Vagina (tissue), 2 donors: ENCODE results near the gene BRD3.

Experiments
- POLR2A ChIP-seq, 2 donors: fragments of 450-650 bp; IDR thresholded peaks; one replicate each; pipeline ENCODE4 v1.6.1; 2017; ENCODE audit warnings: antibody characterized with exemption in 2 of 2, mild to moderate bottlenecking in 2 of 2, moderate library complexity in 2 of 2
- TF ChIP-seq, protein P1 (sequence below), 3 experiments: fragments of 450-650 bp in 2 of 3; fragments of 200-600 bp in 1 of 3; sonication (generic) in 1 of 3; IDR thresholded peaks; one replicate each; pipeline ENCODE4 v1.5.1; 2017 to 2019; ENCODE audit warnings: antibody characterized with exemption in 3 of 3, mild to moderate bottlenecking in 2 of 3, moderate library complexity in 2 of 3

DNA sequence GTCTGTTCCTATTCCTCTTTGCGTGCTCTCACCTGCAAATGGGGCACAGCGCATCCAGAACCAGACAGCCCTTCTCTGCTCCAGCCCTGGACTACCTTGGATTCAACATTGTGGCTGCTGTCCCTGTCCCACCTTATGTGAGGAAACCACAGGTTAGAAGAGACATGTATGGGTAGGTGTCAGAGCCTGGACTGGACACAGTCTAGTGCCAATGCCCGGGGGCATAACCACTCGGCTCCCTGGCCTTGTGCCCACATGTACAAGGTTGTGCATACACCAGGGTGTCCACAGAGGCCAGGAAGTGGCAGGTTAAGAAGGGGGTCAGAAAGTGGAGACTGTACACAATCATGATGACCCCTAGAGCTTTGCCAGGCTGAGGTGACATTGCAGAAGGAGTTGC, 22.1 kb upstream of the BRD3 start:
- TF ChIP-seq, protein P1, sequence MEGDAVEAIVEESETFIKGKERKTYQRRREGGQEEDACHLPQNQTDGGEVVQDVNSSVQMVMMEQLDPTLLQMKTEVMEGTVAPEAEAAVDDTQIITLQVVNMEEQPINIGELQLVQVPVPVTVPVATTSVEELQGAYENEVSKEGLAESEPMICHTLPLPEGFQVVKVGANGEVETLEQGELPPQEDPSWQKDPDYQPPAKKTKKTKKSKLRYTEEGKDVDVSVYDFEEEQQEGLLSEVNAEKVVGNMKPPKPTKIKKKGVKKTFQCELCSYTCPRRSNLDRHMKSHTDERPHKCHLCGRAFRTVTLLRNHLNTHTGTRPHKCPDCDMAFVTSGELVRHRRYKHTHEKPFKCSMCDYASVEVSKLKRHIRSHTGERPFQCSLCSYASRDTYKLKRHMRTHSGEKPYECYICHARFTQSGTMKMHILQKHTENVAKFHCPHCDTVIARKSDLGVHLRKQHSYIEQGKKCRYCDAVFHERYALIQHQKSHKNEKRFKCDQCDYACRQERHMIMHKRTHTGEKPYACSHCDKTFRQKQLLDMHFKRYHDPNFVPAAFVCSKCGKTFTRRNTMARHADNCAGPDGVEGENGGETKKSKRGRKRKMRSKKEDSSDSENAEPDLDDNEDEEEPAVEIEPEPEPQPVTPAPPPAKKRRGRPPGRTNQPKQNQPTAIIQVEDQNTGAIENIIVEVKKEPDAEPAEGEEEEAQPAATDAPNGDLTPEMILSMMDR (IDR thresholded peaks at IDR 0.05) = no peak
- no peak for TF ChIP-seq POLR2A (IDR thresholded peaks at IDR 0.05)
